GM19238 (cell line): ENCODE data around the gene CTRB1.

ENCODE experiments used
- DNase-seq: peaks from one replicate; pipeline ENCODE4 v3.0.0; 2011; ENCODE audit warnings: low spot score; ENCODE audit not compliant: insufficient read length

CTRB1 gene

GRCh38 chr16:75252946-75253911 is 34.4 kb downstream of the CTRB1 start:
- DNase-seq, result no peak

GRCh38 chr16:75254359-75254837 is 35.6 kb downstream of the CTRB1 start:
- DNase-seq, result no peak

GRCh38 chr16:75256059-75256571 is 37.3 kb downstream of the CTRB1 start:
- DNase-seq, result no peak

- no peak for DNase-seq
These were observed 38.0 kb downstream of the CTRB1 start for GRCh38 chr16:75256696-75257343.

- DNase-seq, result no peak
These were observed 39.4 kb downstream of the CTRB1 start for GRCh38 chr16:75257886-75258806.

GRCh38 chr16:75258807-75259141 is 40.0 kb downstream of the CTRB1 start:
- DNase-seq, result no peak

- no peak for DNase-seq
These were observed 42.2 kb downstream of the CTRB1 start for GRCh38 chr16:75260851-75261589.

GRCh38 chr16:75261590-75262078 is 42.8 kb downstream of the CTRB1 start:
- no peak for DNase-seq

- no peak for DNase-seq
These were observed 43.5 kb downstream of the CTRB1 start for GRCh38 chr16:75262104-75262799.

- no peak for DNase-seq
These were observed 44.0 kb downstream of the CTRB1 start for GRCh38 chr16:75262800-75263127.

- no peak for DNase-seq
These were observed 44.6 kb downstream of the CTRB1 start for GRCh38 chr16:75263291-75263962.

GRCh38 chr16:75263963-75264445 is 45.2 kb downstream of the CTRB1 start:
- no peak for DNase-seq

- DNase-seq, result no peak
These were observed 45.7 kb downstream of the CTRB1 start for GRCh38 chr16:75264457-75264998.

GRCh38 chr16:75264999-75265910 is 46.5 kb downstream of the CTRB1 start:
- DNase-seq, result peak; percentile 51

GRCh38 chr16:75265911-75266701 is 47.3 kb downstream of the CTRB1 start:
- DNase-seq, result peak; percentile 92

GRCh38 chr16:75266738-75267630 is 48.2 kb downstream of the CTRB1 start:
- peak; percentile 5 for DNase-seq
